Neuron (in vitro differentiated cells): ENCODE results near the gene TCF12.

Experiments
- H2AFZ ChIP-seq: one replicate; pipeline ENCODE4 v1.6.1; 2013; ENCODE audit warnings: low read depth, mild to moderate bottlenecking, inconsistent platforms, low read length, moderate library complexity
- H3K27me3 ChIP-seq: one replicate; pipeline ENCODE4 v1.6.1; 2013; ENCODE audit warnings: low read length; ENCODE audit not compliant: insufficient read depth
- H3K36me3 ChIP-seq: one replicate; pipeline ENCODE4 v1.6.1; 2013; ENCODE audit warnings: low read length; ENCODE audit not compliant: insufficient read depth
- H3K4me1 ChIP-seq: one replicate; pipeline ENCODE4 v1.6.1; 2013; ENCODE audit warnings: low read length; ENCODE audit not compliant: insufficient read depth
- H3K4me3 ChIP-seq: 2 replicates; pipeline ENCODE4 v1.5.1; 2013; ENCODE audit warnings: mild to moderate bottlenecking, low read length, moderate library complexity
- H3K9me3 ChIP-seq: one replicate; pipeline ENCODE4 v1.6.1; 2013; ENCODE audit warnings: low read length

The TCF12 gene

DNA sequence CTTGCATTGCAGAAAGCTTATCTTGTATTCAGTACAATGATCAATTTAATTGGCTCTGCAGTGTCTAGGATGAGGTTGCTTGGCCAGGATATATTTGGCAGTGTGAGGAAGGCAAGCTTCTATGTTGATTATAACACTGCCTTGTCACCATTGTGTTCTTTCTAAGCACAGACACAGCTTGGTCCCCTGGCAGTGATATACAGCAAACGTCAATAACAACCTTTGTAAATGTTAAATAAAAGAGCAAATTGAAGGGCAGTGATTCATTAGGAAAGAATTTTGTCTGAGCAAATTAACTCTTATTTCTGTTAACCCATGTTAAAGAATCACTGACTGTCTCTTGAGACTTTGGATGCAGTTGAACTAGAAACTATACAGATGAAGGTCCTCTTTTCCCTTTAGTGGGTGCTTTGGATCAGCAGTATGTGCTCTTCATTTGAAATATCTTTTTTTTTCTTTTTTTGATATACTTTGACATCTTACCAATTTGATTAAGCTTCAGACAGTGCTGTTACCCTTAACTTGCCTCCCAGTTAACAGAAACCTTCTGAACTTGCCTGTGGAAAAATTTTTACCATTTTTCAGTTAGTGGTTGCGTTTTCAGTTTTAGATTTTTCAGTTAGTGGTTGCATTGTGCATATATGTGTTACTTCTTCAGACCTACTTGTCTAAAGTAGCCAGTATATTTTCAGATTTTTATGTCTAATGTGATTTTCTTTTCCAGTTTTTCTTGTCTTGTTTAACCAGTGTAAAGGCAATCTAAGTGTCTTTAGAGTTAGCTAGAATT is 199.8 kb downstream of the TCF12 start:
- peaks cover 2% of the 10 kb centered on the region for H3K9me3 ChIP-seq
- H3K27me3 ChIP-seq = no peaks in the 10 kb centered on the region
- H3K4me3 ChIP-seq = no peak overlapping the region
- H3K36me3 ChIP-seq = peaks cover 5% of the 10 kb centered on the region
- peaks cover 6% of the 10 kb centered on the region for H3K4me1 ChIP-seq
- H2AFZ ChIP-seq = no peak overlapping the region

DNA sequence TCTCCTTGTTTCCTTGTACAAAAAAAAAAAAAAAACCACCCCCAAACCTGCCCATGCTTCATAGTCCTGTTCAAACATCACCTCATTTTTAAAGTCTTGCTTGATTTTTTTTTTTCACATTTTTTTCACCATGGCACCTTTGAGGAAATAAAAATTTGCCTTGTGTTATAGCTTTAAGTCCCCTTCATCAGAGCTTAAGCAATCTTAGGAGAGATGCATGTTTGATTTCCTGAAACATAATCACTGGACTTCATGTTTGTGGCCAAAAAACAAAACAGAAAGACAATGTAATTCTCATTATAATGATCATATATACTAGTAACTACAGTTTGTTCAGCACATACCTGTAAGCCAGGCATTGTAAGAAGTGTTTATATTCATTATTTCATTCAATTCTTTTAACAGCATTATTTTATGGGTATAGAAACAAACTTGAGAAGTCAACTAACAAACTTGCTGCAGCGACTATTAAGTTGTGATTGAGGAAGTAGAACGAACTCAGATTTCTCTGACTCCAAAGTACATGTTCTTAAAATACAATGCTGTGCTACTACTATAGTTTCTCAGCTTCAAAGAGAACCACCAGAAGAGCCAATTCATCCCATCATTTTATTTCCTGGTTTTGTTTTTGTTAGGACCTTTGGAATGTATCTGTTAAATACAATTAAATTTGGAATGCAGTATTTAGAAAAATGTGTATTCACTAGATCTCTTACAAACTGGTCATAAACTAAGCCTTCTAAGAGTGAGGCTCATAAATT is 203.8 kb downstream of the TCF12 start:
- Histone ChIP-seq H2AFZ (no peak overlapping the region), H3K4me1 (peaks cover 6% of the 10 kb centered on the region), H3K9me3 (peaks cover 4% of the 10 kb centered on the region), H3K27me3 (no peaks in the 10 kb centered on the region), H3K4me3 (no peak overlapping the region), H3K36me3 (peaks cover 11% of the 10 kb centered on the region)

DNA sequence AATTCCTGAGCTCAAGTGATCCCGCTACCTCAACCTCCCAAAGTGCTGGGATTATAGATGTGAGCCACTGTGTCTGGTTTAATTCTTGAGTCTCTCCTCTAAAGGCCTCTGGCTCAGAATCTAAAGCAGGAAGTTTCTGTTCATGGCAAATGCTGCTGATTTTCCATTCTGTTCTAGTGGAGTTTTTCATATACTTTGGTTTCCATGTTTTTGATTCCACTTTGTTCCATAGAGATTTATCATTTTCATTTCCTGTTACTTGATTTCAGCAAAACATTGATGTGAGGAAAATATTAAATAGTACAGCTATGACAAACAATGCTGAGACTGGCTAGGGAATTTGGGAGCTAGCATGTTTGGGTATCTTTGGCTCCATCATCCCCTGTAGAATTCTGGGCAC is 205.6 kb downstream of the TCF12 start:
- H3K9me3 ChIP-seq = peaks cover 4% of the 10 kb centered on the region
- no peaks in the 10 kb centered on the region for H3K4me1 ChIP-seq
- peaks cover 10% of the 10 kb centered on the region for H3K36me3 ChIP-seq
- H2AFZ ChIP-seq = no peak overlapping the region
- H3K27me3 ChIP-seq = no peaks in the 10 kb centered on the region
- H3K4me3 ChIP-seq = no peak overlapping the region

DNA sequence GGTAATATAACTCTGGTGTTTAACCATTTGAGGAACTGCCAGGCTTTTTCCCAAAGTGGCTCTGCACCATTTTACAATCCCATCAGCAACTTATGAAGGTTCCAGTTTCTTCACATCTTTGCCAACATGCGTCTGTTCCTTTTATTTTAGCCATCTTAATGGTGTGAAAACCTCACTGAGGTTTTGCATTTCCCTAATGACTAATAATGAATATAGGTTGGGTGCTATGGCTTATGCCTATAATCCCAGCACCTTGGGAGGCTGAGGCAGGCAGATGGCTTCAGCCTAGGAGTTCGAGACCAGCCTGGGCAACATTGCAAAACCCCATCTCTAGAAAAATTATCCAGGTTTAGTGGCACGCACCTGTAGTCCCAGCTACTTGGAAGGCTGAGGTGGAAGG is 210.6 kb downstream of the TCF12 start:
- H2AFZ ChIP-seq = no peak overlapping the region
- H3K36me3 ChIP-seq = peaks cover 6% of the 10 kb centered on the region
- H3K4me3 ChIP-seq = no peak overlapping the region
- peaks cover 2% of the 10 kb centered on the region for H3K9me3 ChIP-seq
- no peaks in the 10 kb centered on the region for H3K27me3 ChIP-seq
- H3K4me1 ChIP-seq = peaks cover 21% of the 10 kb centered on the region

DNA sequence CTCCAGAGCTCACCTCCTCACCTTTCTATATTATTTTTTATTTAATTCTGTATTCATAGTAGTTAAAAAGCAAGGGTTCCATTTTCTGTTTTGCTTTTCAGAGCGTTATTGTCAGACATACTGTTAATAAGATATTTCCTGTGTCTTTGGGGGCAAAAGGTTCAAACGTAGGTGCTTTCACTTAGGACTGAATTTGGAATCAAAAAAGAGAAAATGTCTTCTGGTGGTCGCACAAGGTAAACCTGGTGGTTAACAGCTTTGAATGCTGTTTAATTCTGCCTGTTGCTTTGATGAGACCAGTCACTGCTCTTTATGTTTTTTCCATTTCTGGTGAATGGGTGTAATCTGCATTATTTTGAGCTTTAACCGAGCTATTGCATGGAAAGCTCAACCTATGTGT is 212.5 kb downstream of the TCF12 start:
- Histone ChIP-seq H3K9me3 (no peaks in the 10 kb centered on the region), H3K27me3 (no peaks in the 10 kb centered on the region), H3K4me1 (peaks cover 32% of the 10 kb centered on the region), H3K4me3 (no peak overlapping the region), H2AFZ (no peak overlapping the region), H3K36me3 (peaks cover 2% of the 10 kb centered on the region)

DNA sequence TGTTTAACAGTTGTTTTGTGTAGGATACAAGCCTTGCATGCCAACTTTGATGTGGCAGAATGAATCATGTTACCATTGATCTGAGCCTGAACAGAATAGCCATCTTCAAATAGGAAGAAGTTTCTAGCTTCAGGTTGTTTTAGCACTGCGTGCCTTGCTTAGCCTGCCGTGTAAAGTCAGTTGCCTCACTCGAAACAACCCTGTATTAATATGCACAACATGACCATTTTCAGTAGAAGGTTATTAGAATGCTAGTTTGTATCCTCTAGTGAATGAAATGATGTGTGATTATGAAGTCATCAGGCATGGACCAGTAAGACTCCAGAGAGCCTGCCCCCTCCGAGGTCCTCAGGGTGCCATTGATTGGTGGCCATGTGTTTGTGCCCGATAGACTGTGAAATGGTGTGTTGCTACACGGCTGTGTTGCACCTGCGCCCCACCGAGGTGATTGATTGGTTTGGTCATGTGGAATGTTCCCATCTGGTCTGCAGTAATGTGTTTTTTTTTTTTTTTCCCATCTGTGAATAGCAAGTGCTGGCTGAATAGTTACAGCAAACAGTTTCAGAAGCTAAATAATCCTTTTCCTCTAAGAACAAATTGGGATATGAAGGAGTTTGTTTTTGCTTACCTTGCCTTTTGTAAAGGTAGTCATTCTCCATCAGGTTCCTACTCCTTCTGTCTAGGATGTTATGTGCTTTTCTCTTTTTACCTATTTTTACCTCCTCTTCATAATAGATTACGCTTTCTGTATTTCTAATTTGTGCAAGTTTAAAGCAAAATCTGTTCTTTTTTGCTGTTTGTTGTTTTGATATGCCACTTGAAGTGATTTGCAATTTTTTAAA is 214.9 kb downstream of the TCF12 start:
- Histone ChIP-seq H3K9me3 (no peaks in the 10 kb centered on the region), H3K4me3 (no peak overlapping the region), H3K4me1 (peaks cover 32% of the 10 kb centered on the region), H3K27me3 (no peaks in the 10 kb centered on the region), H3K36me3 (peaks cover 2% of the 10 kb centered on the region), H2AFZ (no peak overlapping the region)

DNA sequence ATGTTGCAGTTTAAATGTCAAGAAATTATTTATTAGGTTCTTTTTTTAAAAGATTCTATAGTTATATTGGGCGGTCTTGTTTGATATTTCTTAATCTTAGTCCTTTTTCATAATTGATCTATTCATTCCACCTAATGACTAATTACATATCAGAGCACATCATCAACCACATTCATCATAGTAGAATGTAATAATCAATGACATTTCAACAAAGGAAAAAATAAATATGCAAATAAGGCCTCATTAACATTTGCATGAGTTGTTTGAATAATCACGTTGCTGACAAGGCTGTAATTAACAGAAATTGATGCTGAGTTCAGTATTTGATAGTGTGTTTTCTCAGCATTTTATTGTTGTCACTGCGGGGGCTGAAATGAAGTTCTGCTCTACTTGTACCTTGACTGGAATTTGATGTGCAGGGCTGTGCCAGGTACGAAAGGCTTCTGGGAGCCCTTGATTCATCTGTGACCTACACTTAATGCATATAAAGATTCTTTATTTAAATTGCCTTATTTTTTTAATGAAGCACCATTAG is 215.7 kb downstream of the TCF12 start:
- Histone ChIP-seq H3K27me3 (no peaks in the 10 kb centered on the region), H2AFZ (no peak overlapping the region), H3K4me3 (no peak overlapping the region), H3K4me1 (peaks cover 32% of the 10 kb centered on the region), H3K36me3 (peaks cover 2% of the 10 kb centered on the region), H3K9me3 (no peaks in the 10 kb centered on the region)

DNA sequence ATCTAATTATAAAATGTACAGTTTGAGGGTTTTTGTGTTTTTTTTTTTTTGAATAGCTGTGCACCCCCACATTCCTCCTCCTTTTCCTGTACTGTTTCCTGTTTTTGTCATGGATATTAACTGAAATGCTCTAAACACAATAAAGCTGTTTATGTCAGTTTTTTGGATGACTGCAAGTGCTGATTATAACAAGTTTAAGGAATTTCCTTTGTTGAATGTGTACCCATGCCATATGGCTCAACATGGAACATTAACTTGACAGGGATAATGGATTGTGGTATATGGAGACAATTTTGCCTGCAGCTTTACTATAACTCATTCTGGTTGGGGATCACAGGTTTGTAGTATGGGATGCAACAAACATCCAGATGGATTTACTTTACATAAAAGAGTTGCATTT is 216.4 kb downstream of the TCF12 start:
- H3K4me3 ChIP-seq = no peak overlapping the region
- no peak overlapping the region for H2AFZ ChIP-seq
- no peaks in the 10 kb centered on the region for H3K9me3 ChIP-seq
- H3K36me3 ChIP-seq = peaks cover 2% of the 10 kb centered on the region
- no peaks in the 10 kb centered on the region for H3K27me3 ChIP-seq
- H3K4me1 ChIP-seq = peaks cover 32% of the 10 kb centered on the region

DNA sequence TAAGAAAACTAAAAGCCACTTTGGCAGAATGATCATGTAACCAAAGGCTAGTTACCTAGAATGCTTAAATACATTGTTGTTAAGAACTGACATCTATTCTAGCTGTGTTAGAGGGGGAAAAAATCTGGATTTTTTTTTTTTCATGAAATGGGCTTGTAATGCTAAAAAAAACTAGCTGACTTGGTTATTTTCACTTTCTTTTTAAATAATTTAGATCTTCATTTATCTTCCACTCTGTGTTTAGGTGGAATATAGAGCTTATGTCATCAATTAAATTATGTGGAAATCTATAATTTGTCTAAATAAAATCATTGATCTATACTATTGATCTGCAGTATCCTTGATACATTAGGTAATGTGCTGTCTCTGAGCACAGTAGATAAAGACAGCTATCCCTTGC is 217.4 kb downstream of the TCF12 start:
- Histone ChIP-seq H3K27me3 (no peaks in the 10 kb centered on the region), H3K4me3 (no peak overlapping the region), H3K9me3 (no peaks in the 10 kb centered on the region), H2AFZ (no peak overlapping the region), H3K36me3 (no peaks in the 10 kb centered on the region), H3K4me1 (peaks cover 30% of the 10 kb centered on the region)

DNA sequence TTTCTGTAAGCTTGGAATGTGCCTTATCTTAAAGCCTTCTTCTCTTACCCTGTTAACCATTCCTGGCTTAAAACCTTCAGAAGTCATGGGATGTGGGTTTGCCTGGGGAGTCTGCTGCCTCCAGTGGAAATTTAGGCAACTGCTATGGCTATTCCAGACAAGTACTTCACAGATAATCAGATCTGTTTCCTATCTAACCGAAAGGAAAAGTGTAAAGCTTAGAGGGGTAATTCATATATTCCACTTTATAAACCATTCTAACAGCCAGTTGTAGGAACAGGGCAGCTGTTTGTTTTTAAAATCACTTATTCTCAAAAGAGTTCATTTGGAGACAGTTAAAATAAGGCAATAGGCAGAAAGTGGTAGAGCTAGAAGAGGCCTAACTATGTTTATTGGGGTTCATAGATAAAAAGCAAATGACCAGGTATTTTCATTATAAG is 219.9 kb downstream of the TCF12 start:
- Histone ChIP-seq H3K27me3 (no peaks in the 10 kb centered on the region), H2AFZ (no peak overlapping the region), H3K9me3 (no peaks in the 10 kb centered on the region), H3K36me3 (no peaks in the 10 kb centered on the region), H3K4me1 (peaks cover 17% of the 10 kb centered on the region), H3K4me3 (no peak overlapping the region)

DNA sequence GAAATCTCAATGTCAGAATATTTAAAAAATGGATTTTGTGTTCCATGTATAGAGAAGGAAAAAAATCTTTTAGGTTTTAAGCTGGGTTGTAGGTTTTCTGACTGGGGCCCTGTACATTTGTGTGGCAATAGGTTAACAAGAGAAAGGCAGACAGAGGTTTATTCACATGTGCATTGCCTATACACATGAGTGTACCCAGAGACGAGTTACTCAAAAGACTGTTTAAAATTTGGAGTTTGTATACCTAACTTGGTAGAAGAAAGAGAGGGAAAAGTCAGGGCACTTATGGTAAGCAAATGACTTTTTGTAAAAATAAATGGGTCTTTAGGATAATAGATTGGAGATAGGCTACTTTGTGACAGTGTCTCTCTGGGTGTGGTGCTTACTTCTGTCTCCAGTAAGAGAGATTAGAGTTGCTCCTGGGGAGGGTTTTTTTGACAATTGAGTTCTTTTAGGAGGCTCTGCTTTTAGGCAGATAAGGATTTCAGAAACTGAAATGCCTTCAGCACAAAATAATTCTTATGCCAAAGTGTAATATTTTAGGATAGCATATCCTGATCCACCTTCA is 225.2 kb downstream of the TCF12 start:
- no peaks in the 10 kb centered on the region for H3K9me3 ChIP-seq
- no peaks in the 10 kb centered on the region for H3K36me3 ChIP-seq
- peaks cover 20% of the 10 kb centered on the region for H3K4me1 ChIP-seq
- H2AFZ ChIP-seq = no peak overlapping the region
- no peaks in the 10 kb centered on the region for H3K27me3 ChIP-seq
- no peak overlapping the region for H3K4me3 ChIP-seq

DNA sequence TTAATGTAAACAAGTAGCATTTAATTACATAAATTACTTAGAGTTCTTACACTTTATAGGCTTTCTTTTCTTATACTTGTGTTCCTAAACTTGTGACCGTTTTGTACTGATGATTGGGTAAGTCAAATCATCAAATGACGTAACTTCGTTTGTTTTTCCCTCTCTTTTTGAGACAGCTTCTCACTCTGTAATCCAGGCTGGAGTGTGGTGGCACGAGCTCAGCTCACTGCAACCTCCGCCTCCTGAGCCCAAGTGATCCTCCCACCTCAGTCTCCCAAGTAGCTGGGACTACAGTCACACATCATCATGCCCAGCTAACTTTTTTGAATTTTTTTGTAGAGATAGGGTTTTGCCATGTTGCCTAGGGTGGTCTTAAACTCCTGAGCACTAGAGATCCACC is 226.0 kb downstream of the TCF12 start:
- no peaks in the 10 kb centered on the region for H3K27me3 ChIP-seq
- no peak overlapping the region for H2AFZ ChIP-seq
- peaks cover 20% of the 10 kb centered on the region for H3K4me1 ChIP-seq
- H3K9me3 ChIP-seq = no peaks in the 10 kb centered on the region
- H3K4me3 ChIP-seq = no peak overlapping the region
- H3K36me3 ChIP-seq = no peaks in the 10 kb centered on the region
